Esophagus squamous epithelium (tissue), 4 donors: ENCODE measurements around the gene MCC.

Experiments
- CTCF ChIP-seq, 6 experiments: fragments of 450-650 bp in 4 of 6; fragments of 200-600 bp in 2 of 6; sonication (generic) in 2 of 6; IDR thresholded peaks; one replicate each; pipeline ENCODE4 v1.5.1; 2016 to 2019; ENCODE audit warnings: antibody characterized with exemption in 6 of 6, mild to moderate bottlenecking in 4 of 6, moderate library complexity in 4 of 6
- POLR2A ChIP-seq, 4 donors: fragments of 450-650 bp; IDR thresholded peaks; one replicate each; pipeline ENCODE4 v1.6.1; 2017; ENCODE audit warnings: antibody characterized with exemption in 4 of 4, mild to moderate bottlenecking in 4 of 4, moderate library complexity in 3 of 4

GRCh38 chr5:113273948-113274347, 214.3 kb downstream of the MCC start:
- TF ChIP-seq CTCF (IDR thresholded peaks at IDR 0.05) (no peak), POLR2A (IDR thresholded peaks at IDR 0.05) (no peak)
